ENCODE results near the gene PAPLN.

Gene PAPLN

GRCh38 chr14:73242357-73242901 is 5.1 kb downstream of the PAPLN start:
- no peak overlapping the region for H3K4me3 ChIP-seq (ENCODE audit: low read depth, low read length)
- no peak for DNase-seq (ENCODE audit: low read depth, low spot score)
- ChIA-PET POLR2A (no interaction called here), CTCF (interaction anchor here (0.8 to 1.3 kb wide), 2 partner anchors 28 to 230 kb away, joined by 4 to 5 read pairs; no protein-coding TSS in a partner anchor)
- TF ChIP-seq CTCF (IDR thresholded peaks at IDR 0.05; ENCODE audit: insufficient read depth, low read length, missing control alignments): no peak

DNA sequence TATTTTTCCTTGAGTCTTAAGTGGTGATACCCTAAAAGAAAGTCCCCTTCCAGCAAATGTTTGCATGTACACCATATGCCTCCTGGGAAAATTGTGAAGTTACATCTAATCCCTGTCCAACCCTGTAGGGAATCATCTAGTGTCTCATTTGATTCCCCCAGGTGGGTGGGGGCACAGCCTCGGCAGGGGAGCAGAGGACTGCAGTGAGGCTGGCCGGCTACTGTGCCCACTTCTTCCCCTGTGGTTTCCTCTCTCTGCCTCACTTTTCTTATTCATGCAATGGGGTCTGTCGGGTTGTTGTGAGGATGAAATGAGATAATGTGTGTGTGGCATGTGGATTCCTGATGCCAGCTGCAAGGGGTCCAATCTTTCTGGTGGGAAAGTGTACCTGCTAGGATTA is 6.0 kb downstream of the PAPLN start:
- TF ChIP-seq CTCF (IDR thresholded peaks at IDR 0.05; ENCODE audit: insufficient read depth, low read length, missing control alignments): no peak
- DNase-seq (ENCODE audit: low read depth, low spot score): no peak
- POLR2A ChIA-PET: no interaction called here
- no peak overlapping the region for H3K4me3 ChIP-seq (ENCODE audit: low read depth, low read length)
- CTCF ChIA-PET: interaction anchor here (0.8 to 1.3 kb wide), 2 partner anchors 28 to 229 kb away, joined by 4 to 5 read pairs; no protein-coding TSS in a partner anchor

DNA sequence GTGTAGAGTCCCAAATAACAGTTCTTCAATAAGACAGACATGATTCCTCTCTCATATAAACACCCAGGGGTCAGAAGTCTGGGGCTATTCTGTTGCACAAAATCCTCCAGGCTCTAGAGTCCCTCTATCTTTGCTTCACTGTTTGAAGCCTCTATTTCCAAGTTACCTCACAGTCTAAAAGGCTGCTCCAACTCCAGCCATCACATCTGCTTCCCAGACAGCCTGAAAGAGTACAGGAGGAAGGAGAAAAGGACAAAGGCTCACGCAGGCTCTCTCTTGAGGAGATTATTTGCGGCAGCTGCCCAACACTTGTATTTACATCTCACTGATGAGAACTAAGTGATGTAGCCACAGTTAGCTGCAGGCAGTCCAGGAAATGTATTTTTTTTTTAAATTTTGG is 6.4 kb downstream of the PAPLN start:
- no peak overlapping the region for H3K4me3 ChIP-seq (ENCODE audit: low read depth, low read length)
- TF ChIP-seq CTCF (IDR thresholded peaks at IDR 0.05; ENCODE audit: insufficient read depth, low read length, missing control alignments): no peak
- POLR2A ChIA-PET: no interaction called here
- CTCF ChIA-PET: interaction anchor here (1.1 to 1.3 kb wide), 2 partner anchors 21 to 228 kb away, joined by 4 to 5 read pairs; no protein-coding TSS in a partner anchor
- no peak for DNase-seq (ENCODE audit: low read depth, low spot score)

GRCh38 chr14:73244541-73245290 is 7.4 kb downstream of the PAPLN start:
- no peak overlapping the region for H3K4me3 ChIP-seq (ENCODE audit: low read depth, low read length)
- DNase-seq (ENCODE audit: low read depth, low spot score): no peak
- POLR2A ChIA-PET: no interaction called here

GRCh38 chr14:73245480-73246325 is 8.4 kb downstream of the PAPLN start:
- H3K4me3 ChIP-seq (ENCODE audit: low read depth, low read length): peak overlapping the region; percentile 60
- ChIA-PET CTCF (no interaction called here), POLR2A (no interaction called here)
- no peak for DNase-seq (ENCODE audit: low read depth, low spot score)
- no peak for TF ChIP-seq CTCF (IDR thresholded peaks at IDR 0.05; ENCODE audit: insufficient read depth, low read length, missing control alignments)

More at GRCh38 chr14:73244541-73245290, 7.4 kb downstream of the PAPLN start:
- TF ChIP-seq CTCF (IDR thresholded peaks at IDR 0.05; ENCODE audit: insufficient read depth, low read length, missing control alignments): no peak
- CTCF ChIA-PET: interaction anchor here (1.1 kb wide), 1 partner anchor 22 kb away, joined by 4 read pairs; no protein-coding TSS in a partner anchor
